HG02973 (cell line): ENCODE data around the gene SNTB2.

Source experiments
- ATAC-seq: cut with Tn5 transposase; IDR thresholded peaks from one replicate; pipeline ENCODE4 v1.9.1; 2021; ENCODE audit warnings: moderate library complexity; ENCODE audit not compliant: unreplicated experiment

SNTB2 gene

GRCh38 chr16:69316595-69317034 lies 129.7 kb downstream of the SNTB2 start:
- no peak for ATAC-seq

GRCh38 chr16:69318177-69318910 lies 131.4 kb downstream of the SNTB2 start:
- no peak for ATAC-seq

- no peak for ATAC-seq
Measured at GRCh38 chr16:69318911-69319289, 131.9 kb downstream of the SNTB2 start.

- no peak for ATAC-seq
Measured at GRCh38 chr16:69319381-69319780, 132.4 kb downstream of the SNTB2 start.

- ATAC-seq, result no peak
Measured at GRCh38 chr16:69319826-69320739, 133.1 kb downstream of the SNTB2 start.

- no peak for ATAC-seq
Measured at GRCh38 chr16:69320740-69321073, 133.7 kb downstream of the SNTB2 start.

GRCh38 chr16:69321080-69321479 lies 134.1 kb downstream of the SNTB2 start:
- ATAC-seq, result no peak

GRCh38 chr16:69322343-69322742 lies 135.4 kb downstream of the SNTB2 start:
- no peak for ATAC-seq

- ATAC-seq, result no peak
Measured at GRCh38 chr16:69323415-69323814, 136.5 kb downstream of the SNTB2 start.

- no peak for ATAC-seq
Measured at GRCh38 chr16:69324013-69324531, 137.1 kb downstream of the SNTB2 start.

GRCh38 chr16:69324585-69325253 lies 137.8 kb downstream of the SNTB2 start:
- no peak for ATAC-seq

GRCh38 chr16:69325784-69326171 lies 138.8 kb downstream of the SNTB2 start:
- no peak for ATAC-seq

GRCh38 chr16:69326172-69326873 lies 139.4 kb downstream of the SNTB2 start:
- no peak for ATAC-seq

GRCh38 chr16:69327585-69328310 lies 140.8 kb downstream of the SNTB2 start:
- ATAC-seq, result no peak

- no peak for ATAC-seq
Measured at GRCh38 chr16:69328854-69329316, 141.9 kb downstream of the SNTB2 start.

GRCh38 chr16:69329369-69330285 lies 142.7 kb downstream of the SNTB2 start:
- ATAC-seq, result peak; percentile 31

GRCh38 chr16:69330286-69331109 lies 143.5 kb downstream of the SNTB2 start, which contains the start of gene PDF:
TSS of gene PDF (minus strand) at chr16:69330588. CDS start at chr16:69330570, 18 bp downstream.
- ATAC-seq, result peak; percentile 83

- no peak for ATAC-seq
Measured at GRCh38 chr16:69334696-69335095, 147.7 kb downstream of the SNTB2 start.
